ENCODE data around the gene USP36. TPM values are rescaled to one million over a fixed set of nuclear protein-coding genes. Genes with fewer than 3 reads are reported as not detected.

The USP36 gene
- total RNA-seq, 1 experiment from 2014 or later, result 103 TPM

DNA sequence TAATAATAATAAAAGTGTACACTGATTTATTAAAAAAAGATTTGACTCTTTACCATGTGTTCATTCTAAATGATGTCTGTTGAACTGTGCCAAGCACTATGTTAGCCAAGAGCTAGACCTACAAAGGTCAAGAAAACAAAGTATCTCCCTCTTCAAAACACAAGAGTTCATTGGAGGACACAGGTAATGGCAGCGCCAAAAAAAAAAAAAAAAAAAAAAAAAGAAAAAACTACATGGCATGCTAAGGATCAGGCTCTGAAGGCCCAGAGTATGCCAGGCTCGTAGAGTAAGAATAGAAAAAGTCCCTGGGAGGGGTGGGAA lies 93.7 kb downstream of the USP36 start:
- CTCF ChIA-PET, result interaction anchor here (1.1 to 1.4 kb wide), 2 partner anchors 11 to 250 kb away, joined by 4 read pairs; no protein-coding TSS in a partner anchor
- no peak overlapping the region for H3K4me3 ChIP-seq (ENCODE audit: low read depth, low read length)
- H3K9me3 ChIP-seq, result no peaks in the 10 kb centered on the region
- Mint-ChIP-seq H3K36me3 (ENCODE audit: insufficient read depth, unreplicated experiment) (no peaks in the 10 kb centered on the region), H3K27ac (ENCODE audit: unreplicated experiment) (no peak overlapping the region), H3K9me3 (ENCODE audit: unreplicated experiment) (no peaks in the 10 kb centered on the region), H3K4me3 (ENCODE audit: unreplicated experiment) (no peak overlapping the region), H3K27me3 (ENCODE audit: insufficient read depth, unreplicated experiment) (no peaks in the 10 kb centered on the region), H3K4me1 (ENCODE audit: low read depth, unreplicated experiment) (peaks cover 8% of the 10 kb centered on the region)
- POLR2A ChIA-PET, result interaction anchor here (1.3 kb wide), 1 partner anchor 11 kb away, joined by 3 read pairs; no protein-coding TSS in a partner anchor
- H3K4me1 ChIP-seq, result no peaks in the 10 kb centered on the region
- no TSS peak for BruUV-seq (replicated peaks)
- intact Hi-C loops (cut with micrococcal nuclease; ENCODE audit: unreplicated experiment), result no loop called here
- TF ChIP-seq, protein P1, sequence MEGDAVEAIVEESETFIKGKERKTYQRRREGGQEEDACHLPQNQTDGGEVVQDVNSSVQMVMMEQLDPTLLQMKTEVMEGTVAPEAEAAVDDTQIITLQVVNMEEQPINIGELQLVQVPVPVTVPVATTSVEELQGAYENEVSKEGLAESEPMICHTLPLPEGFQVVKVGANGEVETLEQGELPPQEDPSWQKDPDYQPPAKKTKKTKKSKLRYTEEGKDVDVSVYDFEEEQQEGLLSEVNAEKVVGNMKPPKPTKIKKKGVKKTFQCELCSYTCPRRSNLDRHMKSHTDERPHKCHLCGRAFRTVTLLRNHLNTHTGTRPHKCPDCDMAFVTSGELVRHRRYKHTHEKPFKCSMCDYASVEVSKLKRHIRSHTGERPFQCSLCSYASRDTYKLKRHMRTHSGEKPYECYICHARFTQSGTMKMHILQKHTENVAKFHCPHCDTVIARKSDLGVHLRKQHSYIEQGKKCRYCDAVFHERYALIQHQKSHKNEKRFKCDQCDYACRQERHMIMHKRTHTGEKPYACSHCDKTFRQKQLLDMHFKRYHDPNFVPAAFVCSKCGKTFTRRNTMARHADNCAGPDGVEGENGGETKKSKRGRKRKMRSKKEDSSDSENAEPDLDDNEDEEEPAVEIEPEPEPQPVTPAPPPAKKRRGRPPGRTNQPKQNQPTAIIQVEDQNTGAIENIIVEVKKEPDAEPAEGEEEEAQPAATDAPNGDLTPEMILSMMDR (IDR thresholded peaks at IDR 0.05; ENCODE audit: insufficient read depth in 1 of 2, low read depth in 1 of 2, low read length in 1 of 2, severe bottlenecking in 1 of 2, unreplicated experiment in 1 of 2), result no peak
- DNase-seq, result no peak
- H3K27me3 ChIP-seq (replicated peaks; ENCODE audit: control insufficient read depth, insufficient read depth, low read length), result no peaks in the 10 kb centered on the region
- no peaks in the 10 kb centered on the region for H3K36me3 ChIP-seq (ENCODE audit: control insufficient read depth, insufficient read depth, low read length)

DNA sequence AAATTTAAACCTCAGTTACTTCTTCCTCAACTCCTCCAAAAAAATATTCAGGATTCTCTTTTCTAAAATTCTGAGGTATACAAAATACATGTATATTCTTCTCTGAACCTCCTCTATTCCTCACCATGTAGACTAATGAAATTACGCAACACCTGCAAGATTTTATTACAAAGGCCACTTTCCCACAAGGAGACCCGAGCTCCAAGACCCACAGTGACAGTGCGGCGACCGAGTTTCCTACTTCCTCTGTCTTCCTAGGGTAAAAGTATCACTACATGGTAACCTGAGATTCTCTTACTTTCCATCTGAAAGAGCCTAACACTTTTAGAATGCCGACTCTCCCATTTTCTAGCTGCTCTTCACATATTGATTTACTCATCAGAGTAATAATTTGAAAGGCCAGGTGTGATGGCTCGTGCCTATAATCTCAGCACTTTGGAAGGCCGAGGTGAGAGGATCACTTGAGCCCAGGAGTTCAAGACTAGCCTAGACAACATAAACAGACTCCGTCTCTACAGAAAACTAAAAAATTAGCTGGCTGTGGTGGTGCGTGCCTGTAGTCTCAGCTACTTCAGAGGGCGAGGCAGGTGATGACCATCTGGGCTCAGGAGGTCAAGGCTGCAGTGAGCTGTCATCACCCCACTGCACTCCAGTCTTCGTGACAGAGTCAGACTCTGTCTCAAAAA lies 94.2 kb downstream of the USP36 start:
- no peaks in the 10 kb centered on the region for H3K27me3 ChIP-seq (replicated peaks; ENCODE audit: control insufficient read depth, insufficient read depth, low read length)
- no peaks in the 10 kb centered on the region for H3K36me3 ChIP-seq (ENCODE audit: control insufficient read depth, insufficient read depth, low read length)
- DNase-seq, result no peak
- Mint-ChIP-seq H3K27ac (ENCODE audit: unreplicated experiment) (no peak overlapping the region), H3K9me3 (ENCODE audit: unreplicated experiment) (no peaks in the 10 kb centered on the region), H3K27me3 (ENCODE audit: insufficient read depth, unreplicated experiment) (no peaks in the 10 kb centered on the region), H3K36me3 (ENCODE audit: insufficient read depth, unreplicated experiment) (no peaks in the 10 kb centered on the region), H3K4me3 (ENCODE audit: unreplicated experiment) (no peak overlapping the region), H3K4me1 (ENCODE audit: low read depth, unreplicated experiment) (peaks cover 8% of the 10 kb centered on the region)
- ChIA-PET POLR2A (no interaction called here), CTCF (interaction anchor here (1.1 to 1.4 kb wide), 2 partner anchors 10 to 249 kb away, joined by 4 read pairs; no protein-coding TSS in a partner anchor)
- no TSS peak for BruUV-seq (replicated peaks)
- TF ChIP-seq, protein P1 (IDR thresholded peaks at IDR 0.05; ENCODE audit: insufficient read depth in 1 of 2, low read depth in 1 of 2, low read length in 1 of 2, severe bottlenecking in 1 of 2, unreplicated experiment in 1 of 2), result no peak
- no peaks in the 10 kb centered on the region for H3K9me3 ChIP-seq
- intact Hi-C loops (cut with micrococcal nuclease; ENCODE audit: unreplicated experiment), result no loop called here
- H3K4me1 ChIP-seq, result no peaks in the 10 kb centered on the region
- no peak overlapping the region for H3K4me3 ChIP-seq (ENCODE audit: low read depth, low read length)

Other genes with a start within 250 kb of the USP36 start
- 26.5 and 29.6 TPM in 2 replicates for gene CYTH1, start 58.5 kb downstream of the USP36 start, total RNA-seq (2022)
- gene CEP295NL, start 62.4 kb upstream of the USP36 start, total RNA-seq (2022), result 1.7 and 2.0 TPM in 2 replicates
- 63.8 and 70.1 TPM in 2 replicates for gene TIMP2, start 84.6 kb upstream of the USP36 start, total RNA-seq (2022)
- gene LGALS3BP, start 139.1 kb upstream of the USP36 start, total RNA-seq (2022), result 65.4 and 68.1 TPM in 2 replicates
- 68.9 and 86.4 TPM in 2 replicates for gene CANT1, start 168.9 kb upstream of the USP36 start, total RNA-seq (2022)
- gene C1QTNF1, start 183.4 kb upstream of the USP36 start, total RNA-seq (2022), result 16.1 and 19.9 TPM in 2 replicates
- 50.0 and 52.5 TPM in 2 replicates for gene ENGASE, start 234.0 kb upstream of the USP36 start, total RNA-seq (2022)